Caco-2 (cell line): ENCODE results near the gene TSPAN14. TPM values are rescaled to one million over a fixed set of nuclear protein-coding genes. Genes with fewer than 3 reads are reported as not detected.

Experiments
- BruUV-seq: library from RNA; stranded (reverse); fragments of 400-500 nt; replicated peaks from 2 replicates; lab custom pipeline; 2021; lab: Mats Ljungman, UMichigan
- CTCF ChIA-PET: fragments of 300-600 bp; sonication (Branson Sonifier 250); formaldehyde crosslinking; loops from one replicate; lab custom pipeline; 2022; ENCODE audit warnings: antibody characterized with exemption; lab: Charles Lee
- POLR2A ChIA-PET: fragments of 300-600 bp; sonication (Branson Sonifier 250); formaldehyde crosslinking; loops from one replicate; lab custom pipeline; 2022; ENCODE audit warnings: antibody characterized with exemption; lab: Charles Lee
- DNase-seq, 2 experiments: peaks; one replicate each; pipeline versions ENCODE4 v3.0.0 to v3.0.0-alpha.2; 2020 to 2022
- H3K27me3 ChIP-seq: replicated peaks from 2 replicates; pipeline ENCODE4 v1.6.0; 2011; ENCODE audit warnings: low read length; ENCODE audit not compliant: control insufficient read depth, insufficient read depth
- H3K36me3 ChIP-seq: 2 replicates; pipeline ENCODE4 v1.5.1; 2011; ENCODE audit warnings: low read length; ENCODE audit not compliant: control insufficient read depth, insufficient read depth
- H3K4me1 ChIP-seq: fragments of 250-450 bp; sonication (Bioruptor Pico); 2 replicates; pipeline ENCODE4 v1.5.1; 2020; ENCODE audit warnings: mild to moderate bottlenecking
- H3K4me3 ChIP-seq: 2 replicates; pipeline ENCODE4 v1.5.1; 2011; ENCODE audit warnings: low read depth, mild to moderate bottlenecking, control low read depth, low read length
- H3K9me3 ChIP-seq: fragments of 250-450 bp; sonication (Bioruptor Pico); 2 replicates; pipeline ENCODE4 v1.5.1; 2020; ENCODE audit warnings: mild to moderate bottlenecking, moderate library complexity
- H3K27ac Mint-ChIP-seq: one replicate; pipeline ENCODE4 v1.8.0; 2022; ENCODE audit warnings: mixed read lengths; ENCODE audit not compliant: unreplicated experiment
- H3K27me3 Mint-ChIP-seq: one replicate; pipeline ENCODE4 v1.8.0; 2022; ENCODE audit warnings: mixed read lengths; ENCODE audit not compliant: insufficient read depth, unreplicated experiment
- H3K36me3 Mint-ChIP-seq: one replicate; pipeline ENCODE4 v1.8.0; 2022; ENCODE audit warnings: mild to moderate bottlenecking, mixed read lengths; ENCODE audit not compliant: insufficient read depth, unreplicated experiment
- H3K4me1 Mint-ChIP-seq: one replicate; pipeline ENCODE4 v1.8.0; 2022; ENCODE audit warnings: low read depth, mixed read lengths; ENCODE audit not compliant: unreplicated experiment
- H3K4me3 Mint-ChIP-seq: one replicate; pipeline ENCODE4 v1.8.0; 2022; ENCODE audit warnings: mild to moderate bottlenecking, moderate library complexity, mixed read lengths; ENCODE audit not compliant: unreplicated experiment
- H3K9me3 Mint-ChIP-seq: one replicate; pipeline ENCODE4 v1.8.0; 2022; ENCODE audit warnings: mixed read lengths; ENCODE audit not compliant: unreplicated experiment
- intact Hi-C: fragments of 100-400 bp; cut with micrococcal nuclease; formaldehyde crosslinking; loops from one replicate; pipeline ENCODE4 v1.10.0; 2022; ENCODE audit not compliant: unreplicated experiment
- total RNA-seq: library from RNA; stranded (reverse); gene quantifications from 2 replicates; pipeline ENCODE4 v1.2.3, GENCODE V29; 2022
- TF ChIP-seq, protein P1 (sequence below), 2 experiments: fragments of 200-600 bp in 1 of 2; IDR thresholded peaks; 1 replicate in 1 of 2; 2 replicates in 1 of 2; pipeline versions ENCODE4 v1.5.1 to v1.8.0; 2011 to 2022; ENCODE audit warnings: antibody characterized with exemption in 1 of 2, control low read depth in 1 of 2, inconsistent platforms in 1 of 2, low read depth in 1 of 2, low read length in 1 of 2, mild to moderate bottlenecking in 1 of 2, moderate library complexity in 1 of 2; ENCODE audit not compliant: insufficient read depth in 1 of 2, severe bottlenecking in 1 of 2, unreplicated experiment in 1 of 2

TSPAN14 gene
- total RNA-seq, 1 experiment from 2014 or later, result 140 TPM

DNA sequence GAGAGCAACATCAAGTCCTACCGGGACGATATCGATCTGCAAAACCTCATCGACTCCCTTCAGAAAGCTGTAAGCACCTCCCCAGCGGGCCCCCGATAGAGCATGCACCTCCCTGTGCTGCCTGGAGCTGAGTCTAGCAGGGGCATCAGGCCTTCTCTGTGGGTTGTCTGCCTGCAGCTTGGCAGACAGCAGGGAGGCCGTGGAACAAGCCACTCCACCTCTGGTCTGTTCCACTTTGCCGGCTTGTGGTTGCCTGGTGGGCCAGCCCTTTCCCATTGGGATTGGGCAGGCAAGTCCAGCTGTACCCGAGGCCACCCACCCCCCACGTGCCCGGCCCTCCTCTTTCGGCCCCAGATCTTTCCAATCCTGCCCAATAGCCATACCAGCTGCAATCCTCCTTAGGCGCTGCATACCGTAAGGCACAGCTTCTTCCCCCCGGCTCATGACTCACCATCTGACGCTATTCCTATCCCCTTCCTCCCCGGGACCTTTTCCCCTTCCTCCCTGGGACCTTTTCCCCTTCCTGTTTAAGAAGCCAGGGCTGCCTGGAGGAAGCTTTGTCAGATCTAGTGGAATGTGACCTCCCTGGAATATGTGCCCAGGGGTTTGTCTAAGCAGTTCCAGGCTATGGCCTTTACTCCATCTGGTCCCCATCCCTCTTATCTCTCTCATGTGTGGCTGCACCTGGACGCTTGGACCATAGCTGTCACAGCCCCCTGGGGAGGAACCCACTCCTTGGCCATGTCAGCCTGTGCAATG is 55.5 kb downstream of the TSPAN14 start:
- intact Hi-C loops, result no loop called here
- Mint-ChIP-seq H3K9me3 (no peaks in the 10 kb centered on the region), H3K4me3 (peak overlapping the region; percentile 16), H3K36me3 (peaks cover 100% of the 10 kb centered on the region), H3K27ac (peak overlapping the region; percentile 87), H3K27me3 (no peaks in the 10 kb centered on the region), H3K4me1 (peaks cover 33% of the 10 kb centered on the region)
- Histone ChIP-seq H3K4me3 (no peak overlapping the region), H3K36me3 (peaks cover 12% of the 10 kb centered on the region), H3K9me3 (no peaks in the 10 kb centered on the region), H3K4me1 (peaks cover 63% of the 10 kb centered on the region), H3K27me3 (no peaks in the 10 kb centered on the region)
- ChIA-PET POLR2A (no interaction called here), CTCF (interaction anchor here (0.6 to 2.2 kb wide), 3 partner anchors 48 to 102 kb away, joined by 6 to 7 read pairs (median 6); partner anchors contain the start of gene PRXL2A)
- no TSS peak for BruUV-seq
- peak in 1 of 2 experiments; percentile 80 for DNase-seq
- TF ChIP-seq, protein P1, sequence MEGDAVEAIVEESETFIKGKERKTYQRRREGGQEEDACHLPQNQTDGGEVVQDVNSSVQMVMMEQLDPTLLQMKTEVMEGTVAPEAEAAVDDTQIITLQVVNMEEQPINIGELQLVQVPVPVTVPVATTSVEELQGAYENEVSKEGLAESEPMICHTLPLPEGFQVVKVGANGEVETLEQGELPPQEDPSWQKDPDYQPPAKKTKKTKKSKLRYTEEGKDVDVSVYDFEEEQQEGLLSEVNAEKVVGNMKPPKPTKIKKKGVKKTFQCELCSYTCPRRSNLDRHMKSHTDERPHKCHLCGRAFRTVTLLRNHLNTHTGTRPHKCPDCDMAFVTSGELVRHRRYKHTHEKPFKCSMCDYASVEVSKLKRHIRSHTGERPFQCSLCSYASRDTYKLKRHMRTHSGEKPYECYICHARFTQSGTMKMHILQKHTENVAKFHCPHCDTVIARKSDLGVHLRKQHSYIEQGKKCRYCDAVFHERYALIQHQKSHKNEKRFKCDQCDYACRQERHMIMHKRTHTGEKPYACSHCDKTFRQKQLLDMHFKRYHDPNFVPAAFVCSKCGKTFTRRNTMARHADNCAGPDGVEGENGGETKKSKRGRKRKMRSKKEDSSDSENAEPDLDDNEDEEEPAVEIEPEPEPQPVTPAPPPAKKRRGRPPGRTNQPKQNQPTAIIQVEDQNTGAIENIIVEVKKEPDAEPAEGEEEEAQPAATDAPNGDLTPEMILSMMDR (IDR thresholded peaks at IDR 0.05; ENCODE audit: insufficient read depth in 1 of 2, low read depth in 1 of 2, low read length in 1 of 2, severe bottlenecking in 1 of 2, unreplicated experiment in 1 of 2), result no peak

DNA sequence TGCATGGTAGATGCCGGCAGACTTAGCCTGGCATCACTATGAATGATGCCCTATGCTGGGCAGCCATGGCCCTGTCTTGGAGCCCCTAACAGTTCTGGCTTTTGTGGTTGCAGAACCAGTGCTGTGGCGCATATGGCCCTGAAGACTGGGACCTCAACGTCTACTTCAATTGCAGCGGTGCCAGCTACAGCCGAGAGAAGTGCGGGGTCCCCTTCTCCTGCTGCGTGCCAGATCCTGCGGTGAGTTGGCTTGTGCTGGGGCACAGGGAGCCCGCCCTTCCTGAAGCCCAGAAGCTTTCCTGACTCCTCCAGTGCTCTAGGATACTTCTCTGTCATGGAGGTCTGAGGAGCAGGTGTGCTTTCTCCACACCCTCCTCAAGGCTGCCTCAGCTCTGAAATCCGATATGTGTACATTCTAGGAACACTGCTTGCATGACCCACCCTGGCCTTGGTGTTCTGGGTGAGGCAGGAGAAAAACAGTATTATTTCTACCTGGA is 58.0 kb downstream of the TSPAN14 start:
- CTCF ChIA-PET, result interaction anchor here (0.6 kb wide), 1 partner anchor 116 kb away, joined by 5 read pairs; no protein-coding TSS in a partner anchor
- Mint-ChIP-seq H3K27ac (peak overlapping the region; percentile 8), H3K36me3 (peaks cover 100% of the 10 kb centered on the region), H3K4me3 (no peak overlapping the region), H3K9me3 (no peaks in the 10 kb centered on the region), H3K27me3 (no peaks in the 10 kb centered on the region), H3K4me1 (peaks cover 22% of the 10 kb centered on the region)
- TF ChIP-seq, protein P1 (IDR thresholded peaks at IDR 0.05; ENCODE audit: insufficient read depth in 1 of 2, low read depth in 1 of 2, low read length in 1 of 2, severe bottlenecking in 1 of 2, unreplicated experiment in 1 of 2), result no peak
- BruUV-seq, result no TSS peak
- Histone ChIP-seq H3K4me1 (peaks cover 41% of the 10 kb centered on the region), H3K4me3 (no peak overlapping the region), H3K9me3 (no peaks in the 10 kb centered on the region), H3K36me3 (peaks cover 19% of the 10 kb centered on the region), H3K27me3 (no peaks in the 10 kb centered on the region)
- DNase-seq, result no peak
- intact Hi-C loops, result no loop called here
- POLR2A ChIA-PET, result no interaction called here

DNA sequence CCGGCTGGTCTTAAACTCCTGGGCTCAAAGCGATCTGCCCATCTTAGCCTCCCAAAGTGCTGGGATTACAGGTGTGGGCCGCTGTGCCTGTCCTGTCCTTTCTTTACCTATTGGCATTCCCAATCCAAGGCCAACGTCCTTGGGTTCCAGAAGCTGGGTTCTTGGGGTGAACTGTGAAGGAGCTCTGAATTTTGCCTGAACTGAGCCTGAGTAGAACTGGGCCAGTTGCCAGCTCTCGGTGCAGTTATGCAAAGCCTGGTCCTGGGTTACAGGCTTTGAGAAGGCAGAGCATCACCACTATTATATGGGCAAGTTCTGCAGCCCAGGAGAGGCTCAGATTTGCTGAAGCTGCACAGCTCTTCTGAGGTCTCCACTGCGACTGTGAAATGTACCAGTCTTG is 59.0 kb downstream of the TSPAN14 start:
- POLR2A ChIA-PET, result no interaction called here
- Histone ChIP-seq H3K4me1 (peaks cover 31% of the 10 kb centered on the region), H3K9me3 (no peaks in the 10 kb centered on the region), H3K36me3 (peaks cover 19% of the 10 kb centered on the region), H3K27me3 (no peaks in the 10 kb centered on the region), H3K4me3 (no peak overlapping the region)
- peaks cover 14% of the 10 kb centered on the region for H3K4me1 Mint-ChIP-seq
- no peaks in the 10 kb centered on the region for H3K9me3 Mint-ChIP-seq
- H3K4me3 Mint-ChIP-seq, result no peak overlapping the region
- H3K27ac Mint-ChIP-seq, result no peak overlapping the region
- no peaks in the 10 kb centered on the region for H3K27me3 Mint-ChIP-seq
- peaks cover 100% of the 10 kb centered on the region for H3K36me3 Mint-ChIP-seq
- CTCF ChIA-PET, result no interaction called here
- TF ChIP-seq, protein P1 (IDR thresholded peaks at IDR 0.05; ENCODE audit: insufficient read depth in 1 of 2, low read depth in 1 of 2, low read length in 1 of 2, severe bottlenecking in 1 of 2, unreplicated experiment in 1 of 2), result no peak
- BruUV-seq, result no TSS peak
- DNase-seq, result no peak
- intact Hi-C loops, result no loop called here
